K562 (cell line): ENCODE data around the gene SOSTDC1.

Source experiments
- MYBL2 ChIP-seq, 2 experiments: fragments of 450-650 bp in 1 of 2; sonication (generic) in 1 of 2; formaldehyde crosslinking in 1 of 2; IDR thresholded peaks; 2 replicates each; pipeline versions ENCODE4 v1.6.1 to v1.8.1; 2017 to 2022; ENCODE audit warnings: borderline replicate concordance in 1 of 2, inconsistent platforms in 1 of 2, low read depth in 1 of 2, mild to moderate bottlenecking in 1 of 2, missing genetic modification reagents in 1 of 2, moderate library complexity in 1 of 2
- TF ChIP-seq, protein P1 (sequence below), 3 experiments: IDR thresholded peaks in 2 of 3; conservative IDR thresholded peaks in 1 of 3; 2 replicates each; pipeline ENCODE4 v1.5.1; 2011 to 2012; ENCODE audit warnings: low read length in 3 of 3, mild to moderate bottlenecking in 3 of 3, control low read depth in 2 of 3, improper control_type of control experiment in 1 of 3, inconsistent platforms in 1 of 3, low read depth in 1 of 3, mixed read lengths in 1 of 3, moderate library complexity in 1 of 3; ENCODE audit not compliant: insufficient read depth in 2 of 3

DNA sequence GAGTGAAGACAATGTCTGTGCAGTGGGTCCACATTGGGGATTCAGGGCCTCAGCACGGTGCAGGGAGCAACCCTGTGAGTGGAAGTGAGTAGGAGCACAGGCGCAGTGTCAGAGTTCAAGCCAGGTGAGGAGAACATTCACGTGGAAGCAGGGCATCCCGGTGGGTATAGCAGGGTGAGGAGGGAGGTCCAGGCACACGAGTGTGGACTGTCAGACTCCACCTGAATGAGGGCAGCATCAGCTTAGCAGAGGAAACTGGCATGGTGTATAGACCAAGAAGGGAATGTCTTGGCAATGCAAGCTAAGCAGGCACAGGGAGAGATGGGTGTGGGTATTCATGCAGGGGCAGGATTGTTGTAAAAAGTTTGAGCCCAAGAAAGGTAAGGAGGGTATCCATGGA is 45.8 kb upstream of the SOSTDC1 start:
- TF ChIP-seq, protein P1, sequence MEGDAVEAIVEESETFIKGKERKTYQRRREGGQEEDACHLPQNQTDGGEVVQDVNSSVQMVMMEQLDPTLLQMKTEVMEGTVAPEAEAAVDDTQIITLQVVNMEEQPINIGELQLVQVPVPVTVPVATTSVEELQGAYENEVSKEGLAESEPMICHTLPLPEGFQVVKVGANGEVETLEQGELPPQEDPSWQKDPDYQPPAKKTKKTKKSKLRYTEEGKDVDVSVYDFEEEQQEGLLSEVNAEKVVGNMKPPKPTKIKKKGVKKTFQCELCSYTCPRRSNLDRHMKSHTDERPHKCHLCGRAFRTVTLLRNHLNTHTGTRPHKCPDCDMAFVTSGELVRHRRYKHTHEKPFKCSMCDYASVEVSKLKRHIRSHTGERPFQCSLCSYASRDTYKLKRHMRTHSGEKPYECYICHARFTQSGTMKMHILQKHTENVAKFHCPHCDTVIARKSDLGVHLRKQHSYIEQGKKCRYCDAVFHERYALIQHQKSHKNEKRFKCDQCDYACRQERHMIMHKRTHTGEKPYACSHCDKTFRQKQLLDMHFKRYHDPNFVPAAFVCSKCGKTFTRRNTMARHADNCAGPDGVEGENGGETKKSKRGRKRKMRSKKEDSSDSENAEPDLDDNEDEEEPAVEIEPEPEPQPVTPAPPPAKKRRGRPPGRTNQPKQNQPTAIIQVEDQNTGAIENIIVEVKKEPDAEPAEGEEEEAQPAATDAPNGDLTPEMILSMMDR (IDR thresholded peaks at IDR 0.05 in 2 of 3, conservative IDR thresholded peaks at IDR 0.05 in 1 of 3; ENCODE audit: insufficient read depth in 2 of 3, low read depth in 1 of 3, low read length in 3 of 3) = no peak
- no peak for TF ChIP-seq MYBL2 (IDR thresholded peaks at IDR 0.05; ENCODE audit: low read depth)
- TF ChIP-seq MYBL2 (CRISPR knock-in tag; IDR thresholded peaks at IDR 0.05; ENCODE audit: borderline replicate concordance) = no peak
